Measurements from ENCODE around the gene LDB3.

DNA sequence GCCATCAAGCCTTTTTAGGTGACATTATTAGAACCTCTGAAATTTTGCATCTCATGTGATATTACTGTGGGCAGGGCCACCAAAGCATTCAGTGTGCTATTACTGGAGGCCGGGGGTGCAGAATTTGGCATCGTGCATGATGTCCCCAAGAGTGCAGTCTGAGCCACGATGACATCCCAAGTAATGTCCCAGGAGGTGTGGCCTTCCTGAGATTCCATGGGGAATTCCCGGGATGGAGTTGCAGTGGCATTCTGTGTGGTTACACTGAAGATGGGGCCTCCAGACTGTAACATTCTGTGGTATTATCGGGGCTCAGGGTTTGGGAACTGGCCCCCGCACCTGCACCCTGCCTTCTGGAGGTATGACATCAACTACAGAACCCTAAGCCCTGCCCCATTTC lies 9.1 kb downstream of the LDB3 start:
- TF ChIP-seq POLR2A (IDR thresholded peaks at IDR 0.05; ENCODE audit: low read depth, low read length) = no peak
- no peak for TF ChIP-seq RAD21 (IDR thresholded peaks at IDR 0.05; ENCODE audit: low read length)
- TF ChIP-seq, protein P1, sequence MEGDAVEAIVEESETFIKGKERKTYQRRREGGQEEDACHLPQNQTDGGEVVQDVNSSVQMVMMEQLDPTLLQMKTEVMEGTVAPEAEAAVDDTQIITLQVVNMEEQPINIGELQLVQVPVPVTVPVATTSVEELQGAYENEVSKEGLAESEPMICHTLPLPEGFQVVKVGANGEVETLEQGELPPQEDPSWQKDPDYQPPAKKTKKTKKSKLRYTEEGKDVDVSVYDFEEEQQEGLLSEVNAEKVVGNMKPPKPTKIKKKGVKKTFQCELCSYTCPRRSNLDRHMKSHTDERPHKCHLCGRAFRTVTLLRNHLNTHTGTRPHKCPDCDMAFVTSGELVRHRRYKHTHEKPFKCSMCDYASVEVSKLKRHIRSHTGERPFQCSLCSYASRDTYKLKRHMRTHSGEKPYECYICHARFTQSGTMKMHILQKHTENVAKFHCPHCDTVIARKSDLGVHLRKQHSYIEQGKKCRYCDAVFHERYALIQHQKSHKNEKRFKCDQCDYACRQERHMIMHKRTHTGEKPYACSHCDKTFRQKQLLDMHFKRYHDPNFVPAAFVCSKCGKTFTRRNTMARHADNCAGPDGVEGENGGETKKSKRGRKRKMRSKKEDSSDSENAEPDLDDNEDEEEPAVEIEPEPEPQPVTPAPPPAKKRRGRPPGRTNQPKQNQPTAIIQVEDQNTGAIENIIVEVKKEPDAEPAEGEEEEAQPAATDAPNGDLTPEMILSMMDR (conservative IDR thresholded peaks at IDR 0.05; ENCODE audit: low read depth, low read length) = no peak
- TF ChIP-seq RCOR1 (IDR thresholded peaks at IDR 0.05; ENCODE audit: insufficient replicate concordance, low read length) = no peak
- TF ChIP-seq, protein P2, sequence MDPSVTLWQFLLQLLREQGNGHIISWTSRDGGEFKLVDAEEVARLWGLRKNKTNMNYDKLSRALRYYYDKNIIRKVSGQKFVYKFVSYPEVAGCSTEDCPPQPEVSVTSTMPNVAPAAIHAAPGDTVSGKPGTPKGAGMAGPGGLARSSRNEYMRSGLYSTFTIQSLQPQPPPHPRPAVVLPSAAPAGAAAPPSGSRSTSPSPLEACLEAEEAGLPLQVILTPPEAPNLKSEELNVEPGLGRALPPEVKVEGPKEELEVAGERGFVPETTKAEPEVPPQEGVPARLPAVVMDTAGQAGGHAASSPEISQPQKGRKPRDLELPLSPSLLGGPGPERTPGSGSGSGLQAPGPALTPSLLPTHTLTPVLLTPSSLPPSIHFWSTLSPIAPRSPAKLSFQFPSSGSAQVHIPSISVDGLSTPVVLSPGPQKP (IDR thresholded peaks at IDR 0.05; ENCODE audit: borderline replicate concordance, low read depth, low read length) = no peak
- no peak for TF ChIP-seq RFX5 (IDR thresholded peaks at IDR 0.05; ENCODE audit: low read depth, low read length)
- no peak for TF ChIP-seq SMC3 (IDR thresholded peaks at IDR 0.05; ENCODE audit: low read depth, low read length)
- no peak for TF ChIP-seq CEBPB (IDR thresholded peaks at IDR 0.05; ENCODE audit: low read depth, low read length)
- TF ChIP-seq MXI1 (IDR thresholded peaks at IDR 0.05; ENCODE audit: borderline replicate concordance, low read depth, low read length) = no peak
- TF ChIP-seq MAZ (IDR thresholded peaks at IDR 0.05; ENCODE audit: borderline replicate concordance, low read depth, low read length) = no peak
- no peak for TF ChIP-seq MAFK (IDR thresholded peaks at IDR 0.05; ENCODE audit: low read depth, low read length)
- TF ChIP-seq, protein P3, sequence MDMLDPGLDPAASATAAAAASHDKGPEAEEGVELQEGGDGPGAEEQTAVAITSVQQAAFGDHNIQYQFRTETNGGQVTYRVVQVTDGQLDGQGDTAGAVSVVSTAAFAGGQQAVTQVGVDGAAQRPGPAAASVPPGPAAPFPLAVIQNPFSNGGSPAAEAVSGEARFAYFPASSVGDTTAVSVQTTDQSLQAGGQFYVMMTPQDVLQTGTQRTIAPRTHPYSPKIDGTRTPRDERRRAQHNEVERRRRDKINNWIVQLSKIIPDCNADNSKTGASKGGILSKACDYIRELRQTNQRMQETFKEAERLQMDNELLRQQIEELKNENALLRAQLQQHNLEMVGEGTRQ (IDR thresholded peaks at IDR 0.05; ENCODE audit: low read depth, low read length) = no peak

Measured in IMR-90 (cell line).